ENCODE results near the gene DCAF17. TPM values are rescaled to one million over a fixed set of nuclear protein-coding genes. Genes with fewer than 3 reads are reported as not detected.
"Not testable (repeated sequence)": the region's sequence is repeated elsewhere in the genome, so short reads cannot be mapped to it uniquely, and the experiment has no call there.

DCAF17 gene
- total and polyA plus RNA-seq, 2 donors from 2014 or later, result 4.9 to 18.5 TPM

DNA sequence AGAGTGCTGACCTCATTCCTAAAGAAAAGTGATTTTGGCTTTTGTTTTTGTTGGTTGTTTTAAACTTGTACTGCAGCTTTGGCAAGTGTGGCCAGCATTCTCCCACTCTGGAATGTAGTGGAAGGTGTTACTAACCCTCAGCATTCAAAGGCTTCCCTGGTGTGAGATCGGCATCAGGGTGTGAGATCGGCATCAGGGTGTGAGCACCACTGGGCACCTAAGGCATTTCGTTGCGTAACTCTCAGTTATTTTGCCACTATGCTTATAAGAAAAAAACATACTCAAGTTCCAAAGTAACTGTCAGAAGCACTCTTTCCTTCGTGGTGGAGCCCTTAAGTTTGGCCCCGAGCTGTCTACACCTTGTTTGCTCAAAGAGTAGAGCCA is 90.0 kb downstream of the DCAF17 start:
- H3K4me3 ChIP-seq (ENCODE audit: low read length in 3 of 3), result peak overlapping the region; percentile 63 to 86 (median 73)
- peaks cover 0 to 9% (median 8%) of the 10 kb centered on the region in 3 donors for H3K4me1 ChIP-seq (ENCODE audit: control insufficient read depth in 2 of 3, insufficient read depth in 2 of 3, low read depth in 1 of 3, low read length in 3 of 3)
- DNase-seq, result peak in 1 of 5 donors; percentile 38
- H3K9ac ChIP-seq (ENCODE audit: low read length in 3 of 3), result peak overlapping the region; percentile 17 to 64 (median 26)
- H3K27me3 ChIP-seq (ENCODE audit: control insufficient read depth, insufficient read depth, low read length), result no peaks in the 10 kb centered on the region
- no peak for FAIRE-seq
- H3K36me3 ChIP-seq (ENCODE audit: control insufficient read depth in 2 of 3, insufficient read depth in 3 of 3, low read length in 3 of 3), result no peaks in the 10 kb centered on the region
- peak overlapping the region in 1 of 2 donors; percentile 71 for H3K27ac ChIP-seq (ENCODE audit: low read depth in 2 of 2, low read length in 2 of 2)
- H3K9me3 ChIP-seq (ENCODE audit: control insufficient read depth in 2 of 3, insufficient read depth in 1 of 3, low read length in 3 of 3), result no peaks in the 10 kb centered on the region
- intact Hi-C loops (cut with DNase I), result no loop called here
- TF ChIP-seq, protein P1, sequence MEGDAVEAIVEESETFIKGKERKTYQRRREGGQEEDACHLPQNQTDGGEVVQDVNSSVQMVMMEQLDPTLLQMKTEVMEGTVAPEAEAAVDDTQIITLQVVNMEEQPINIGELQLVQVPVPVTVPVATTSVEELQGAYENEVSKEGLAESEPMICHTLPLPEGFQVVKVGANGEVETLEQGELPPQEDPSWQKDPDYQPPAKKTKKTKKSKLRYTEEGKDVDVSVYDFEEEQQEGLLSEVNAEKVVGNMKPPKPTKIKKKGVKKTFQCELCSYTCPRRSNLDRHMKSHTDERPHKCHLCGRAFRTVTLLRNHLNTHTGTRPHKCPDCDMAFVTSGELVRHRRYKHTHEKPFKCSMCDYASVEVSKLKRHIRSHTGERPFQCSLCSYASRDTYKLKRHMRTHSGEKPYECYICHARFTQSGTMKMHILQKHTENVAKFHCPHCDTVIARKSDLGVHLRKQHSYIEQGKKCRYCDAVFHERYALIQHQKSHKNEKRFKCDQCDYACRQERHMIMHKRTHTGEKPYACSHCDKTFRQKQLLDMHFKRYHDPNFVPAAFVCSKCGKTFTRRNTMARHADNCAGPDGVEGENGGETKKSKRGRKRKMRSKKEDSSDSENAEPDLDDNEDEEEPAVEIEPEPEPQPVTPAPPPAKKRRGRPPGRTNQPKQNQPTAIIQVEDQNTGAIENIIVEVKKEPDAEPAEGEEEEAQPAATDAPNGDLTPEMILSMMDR (IDR thresholded peaks at IDR 0.05; ENCODE audit: borderline replicate concordance, extremely low read depth, insufficient read depth), result no peak

DNA sequence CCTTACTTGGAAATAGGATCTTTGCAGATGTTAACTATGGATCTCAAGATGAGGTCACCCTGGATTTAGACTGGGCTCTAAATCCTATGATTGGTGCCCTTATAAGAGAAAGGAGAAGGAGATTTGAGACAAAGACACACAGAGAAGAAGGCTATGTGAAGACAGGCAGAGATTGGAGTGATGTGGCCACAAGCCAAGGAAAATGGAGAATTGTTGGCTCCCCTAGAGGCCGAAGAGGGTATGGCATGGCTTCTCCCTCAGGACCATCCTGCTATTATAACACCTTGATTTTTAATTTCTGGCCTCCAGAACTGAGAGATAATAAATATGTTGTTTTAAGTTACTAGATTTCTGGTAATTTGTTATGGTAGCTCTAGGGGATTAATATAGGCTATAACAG is 95.9 kb downstream of the DCAF17 start:
- no peak for FAIRE-seq
- Histone ChIP-seq H3K27ac (ENCODE audit: low read depth in 2 of 2, low read length in 2 of 2) (no peak overlapping the region), H3K9ac (ENCODE audit: low read length in 3 of 3) (no peak overlapping the region), H3K4me3 (ENCODE audit: low read length in 3 of 3) (no peak overlapping the region), H3K36me3 (ENCODE audit: control insufficient read depth in 2 of 3, insufficient read depth in 3 of 3, low read length in 3 of 3) (no peaks in the 10 kb centered on the region), H3K27me3 (ENCODE audit: control insufficient read depth, insufficient read depth, low read length) (no peaks in the 10 kb centered on the region), H3K4me1 (ENCODE audit: control insufficient read depth in 2 of 3, insufficient read depth in 2 of 3, low read depth in 1 of 3, low read length in 3 of 3) (no peaks in the 10 kb centered on the region), H3K9me3 (ENCODE audit: control insufficient read depth in 2 of 3, insufficient read depth in 1 of 3, low read length in 3 of 3) (no peaks in the 10 kb centered on the region)
- intact Hi-C loops (cut with DNase I), result no loop called here
- no peak for DNase-seq
- TF ChIP-seq, protein P1 (IDR thresholded peaks at IDR 0.05; ENCODE audit: borderline replicate concordance, extremely low read depth, insufficient read depth), result peak; percentile 11

DNA sequence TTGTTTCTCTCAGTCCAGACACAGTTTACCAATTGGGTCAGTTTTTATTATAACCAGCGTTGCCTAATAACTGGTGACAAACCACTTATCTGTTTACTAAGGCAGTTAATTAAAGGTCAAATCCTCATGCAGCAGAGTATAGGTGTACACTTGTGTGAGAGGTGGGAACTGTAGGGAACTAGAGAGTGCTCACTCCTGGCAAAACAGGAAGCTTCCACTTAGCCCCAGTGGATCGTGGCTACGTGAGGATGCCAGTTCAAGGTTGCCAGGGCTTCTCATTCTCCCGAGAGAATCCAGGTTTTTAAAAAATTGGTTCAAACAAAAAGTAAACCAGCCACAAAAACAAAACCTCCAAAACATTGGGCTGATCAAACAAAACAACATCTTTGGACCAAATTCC is 96.4 kb downstream of the DCAF17 start:
- Histone ChIP-seq H3K27me3 (ENCODE audit: control insufficient read depth, insufficient read depth, low read length) (no peaks in the 10 kb centered on the region), H3K9ac (ENCODE audit: low read length in 3 of 3) (no peak overlapping the region), H3K4me1 (ENCODE audit: control insufficient read depth in 2 of 3, insufficient read depth in 2 of 3, low read depth in 1 of 3, low read length in 3 of 3) (no peaks in the 10 kb centered on the region), H3K9me3 (ENCODE audit: control insufficient read depth in 2 of 3, insufficient read depth in 1 of 3, low read length in 3 of 3) (no peaks in the 10 kb centered on the region), H3K4me3 (ENCODE audit: low read length in 3 of 3) (no peak overlapping the region), H3K36me3 (ENCODE audit: control insufficient read depth in 2 of 3, insufficient read depth in 3 of 3, low read length in 3 of 3) (no peaks in the 10 kb centered on the region), H3K27ac (ENCODE audit: low read depth in 2 of 2, low read length in 2 of 2) (no peak overlapping the region)
- DNase-seq (no peak), FAIRE-seq (no peak)
- intact Hi-C loops (cut with DNase I), result no loop called here
- TF ChIP-seq, protein P1 (IDR thresholded peaks at IDR 0.05; ENCODE audit: borderline replicate concordance, extremely low read depth, insufficient read depth), result no peak

DNA sequence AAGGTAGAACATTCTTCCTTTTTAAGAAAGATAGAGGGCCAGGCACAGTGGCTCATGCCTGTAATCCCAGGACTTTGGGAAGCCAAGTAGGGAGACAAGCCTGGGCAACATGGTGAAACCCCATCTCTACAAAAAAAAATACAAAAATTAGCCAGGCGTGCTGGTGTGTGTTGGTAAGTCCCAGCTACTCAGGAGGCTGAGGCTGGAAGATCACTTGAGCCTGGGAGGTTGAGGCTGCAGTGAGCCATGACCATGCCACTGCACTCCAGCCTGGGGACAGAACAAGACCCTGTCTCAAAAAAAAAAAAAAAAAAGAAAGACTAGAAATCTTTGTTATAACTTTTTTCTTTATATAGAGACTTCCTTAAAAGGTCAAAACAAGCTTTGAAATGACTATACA is 96.8 kb downstream of the DCAF17 start:
- H3K27ac ChIP-seq (ENCODE audit: low read depth in 2 of 2, low read length in 2 of 2); H3K9me3 ChIP-seq (ENCODE audit: control insufficient read depth in 2 of 3, insufficient read depth in 1 of 3, low read length in 3 of 3); H3K4me3 ChIP-seq (ENCODE audit: low read length in 3 of 3); intact Hi-C loops (cut with DNase I); FAIRE-seq; H3K27me3 ChIP-seq (ENCODE audit: control insufficient read depth, insufficient read depth, low read length); H3K4me1 ChIP-seq (ENCODE audit: control insufficient read depth in 2 of 3, insufficient read depth in 2 of 3, low read depth in 1 of 3, low read length in 3 of 3); H3K36me3 ChIP-seq (ENCODE audit: control insufficient read depth in 2 of 3, insufficient read depth in 3 of 3, low read length in 3 of 3); H3K9ac ChIP-seq (ENCODE audit: low read length in 3 of 3); DNase-seq: not testable (repeated sequence)
